GM12864 (cell line): ENCODE results near the gene KIF1B.
"Not testable (repeated sequence)": the region's sequence is repeated elsewhere in the genome, so short reads cannot be mapped to it uniquely, and the experiment has no call there.

Experiments
- DNase-seq: peaks from one replicate; pipeline ENCODE4 v3.0.0-alpha.2; 2011; ENCODE audit warnings: low read depth
- H3K4me3 ChIP-seq: 2 replicates; pipeline ENCODE4 v1.5.1; 2011; ENCODE audit warnings: mild to moderate bottlenecking, low read depth, low read length, control low read depth
- TF ChIP-seq, protein P1 (sequence below): IDR thresholded peaks from 2 replicates; pipeline ENCODE4 v1.5.1; 2011; ENCODE audit warnings: low read depth, mild to moderate bottlenecking, moderate library complexity, low read length, control low read depth, inconsistent platforms; ENCODE audit errors: missing control alignments

The KIF1B gene

DNA sequence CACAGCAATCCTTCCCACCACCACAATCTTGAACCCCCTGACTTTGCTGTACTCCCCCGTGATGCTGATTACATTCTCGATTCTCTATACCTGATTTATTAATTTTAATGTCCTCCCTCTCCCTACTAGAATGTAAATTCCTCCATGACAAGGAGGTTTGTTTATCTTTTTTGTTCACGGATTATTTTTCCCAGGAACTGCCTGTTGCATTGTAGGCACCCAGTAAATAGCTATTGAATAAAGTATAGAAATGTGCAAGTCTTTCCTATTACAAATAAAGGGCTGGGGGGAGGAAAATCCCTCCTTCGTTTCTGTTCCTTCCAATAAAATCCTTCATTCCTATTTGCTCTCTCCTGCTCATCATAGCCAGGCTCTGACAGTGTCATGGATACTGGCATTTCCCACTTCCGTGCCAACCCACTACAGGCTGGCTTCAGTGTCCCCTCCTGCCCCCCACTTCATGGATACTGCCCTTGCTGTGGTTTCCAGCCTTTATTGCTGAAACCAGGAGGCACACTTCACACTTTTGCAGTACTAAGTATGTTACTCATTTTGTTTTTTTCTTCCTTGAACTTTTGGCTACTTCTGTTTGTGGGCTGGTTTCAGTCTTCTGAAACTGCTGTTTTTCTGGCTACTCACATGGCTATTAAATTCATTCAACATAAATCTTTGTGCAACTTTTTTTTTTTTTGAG, 7.5 kb downstream of the KIF1B start:
- DNase-seq: no peak
- TF ChIP-seq, protein P1, sequence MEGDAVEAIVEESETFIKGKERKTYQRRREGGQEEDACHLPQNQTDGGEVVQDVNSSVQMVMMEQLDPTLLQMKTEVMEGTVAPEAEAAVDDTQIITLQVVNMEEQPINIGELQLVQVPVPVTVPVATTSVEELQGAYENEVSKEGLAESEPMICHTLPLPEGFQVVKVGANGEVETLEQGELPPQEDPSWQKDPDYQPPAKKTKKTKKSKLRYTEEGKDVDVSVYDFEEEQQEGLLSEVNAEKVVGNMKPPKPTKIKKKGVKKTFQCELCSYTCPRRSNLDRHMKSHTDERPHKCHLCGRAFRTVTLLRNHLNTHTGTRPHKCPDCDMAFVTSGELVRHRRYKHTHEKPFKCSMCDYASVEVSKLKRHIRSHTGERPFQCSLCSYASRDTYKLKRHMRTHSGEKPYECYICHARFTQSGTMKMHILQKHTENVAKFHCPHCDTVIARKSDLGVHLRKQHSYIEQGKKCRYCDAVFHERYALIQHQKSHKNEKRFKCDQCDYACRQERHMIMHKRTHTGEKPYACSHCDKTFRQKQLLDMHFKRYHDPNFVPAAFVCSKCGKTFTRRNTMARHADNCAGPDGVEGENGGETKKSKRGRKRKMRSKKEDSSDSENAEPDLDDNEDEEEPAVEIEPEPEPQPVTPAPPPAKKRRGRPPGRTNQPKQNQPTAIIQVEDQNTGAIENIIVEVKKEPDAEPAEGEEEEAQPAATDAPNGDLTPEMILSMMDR: no peak
- H3K4me3 ChIP-seq: no peak overlapping the region

DNA sequence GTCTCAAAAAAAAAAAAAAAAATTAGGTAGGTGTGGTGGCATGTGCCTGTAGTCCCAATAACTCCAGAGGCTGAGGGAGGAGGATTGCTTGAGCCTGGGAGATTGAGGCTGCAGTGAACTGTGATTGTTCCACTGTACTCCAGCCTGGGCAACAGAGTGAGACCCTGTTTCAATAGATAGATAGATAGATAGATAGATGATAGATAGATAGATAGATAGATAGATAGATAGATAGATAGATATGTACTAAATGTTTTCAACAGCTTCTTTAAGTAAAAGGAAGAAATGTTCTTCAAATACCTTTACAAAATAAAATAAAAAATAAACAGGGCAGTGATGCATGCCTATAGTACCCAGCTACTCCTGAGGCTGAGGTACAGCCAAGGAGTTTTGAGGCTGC, 9.8 kb downstream of the KIF1B start:
- H3K4me3 ChIP-seq: no peak overlapping the region
- TF ChIP-seq, protein P1: no peak
- no peak for DNase-seq

DNA sequence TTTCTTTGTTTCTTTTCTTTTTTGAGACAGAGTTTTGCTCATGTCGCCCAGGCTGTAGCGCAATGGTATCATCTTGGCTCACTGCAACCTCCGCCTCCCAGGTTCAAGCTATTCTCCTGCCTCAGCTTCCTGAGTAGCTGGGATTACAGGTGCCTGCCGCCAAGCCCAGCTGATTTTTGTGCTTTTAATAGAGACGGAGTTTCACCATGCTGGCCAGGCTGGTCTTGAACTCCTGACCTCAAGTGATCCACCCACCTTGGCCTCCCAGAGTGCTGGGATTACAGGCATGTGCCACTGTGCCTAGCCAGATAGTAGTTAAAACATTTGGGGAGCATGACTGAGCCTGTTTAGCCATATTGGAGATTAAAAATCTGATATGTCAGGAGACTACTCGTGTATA, 10.3 kb downstream of the KIF1B start:
- DNase-seq: not testable (repeated sequence)

DNA sequence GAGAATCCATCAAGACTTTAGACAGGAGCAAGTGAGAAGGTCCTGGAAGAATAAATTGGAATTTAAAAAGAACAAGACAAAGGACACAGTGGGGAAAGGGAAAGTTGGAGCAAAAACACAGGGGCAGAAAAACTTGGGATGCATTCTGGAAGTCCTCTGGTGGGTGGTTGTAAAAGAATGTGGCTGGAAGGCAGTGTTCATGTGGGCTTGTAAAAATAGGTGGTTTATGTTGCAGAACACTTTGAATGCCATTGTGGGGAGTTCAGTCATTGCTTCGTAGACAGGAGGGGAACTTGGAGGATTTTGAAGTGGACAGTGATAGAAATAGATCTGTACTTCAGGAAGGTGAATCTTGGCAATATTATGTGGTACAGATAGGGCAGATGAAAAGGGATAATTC, 15.2 kb downstream of the KIF1B start:
- H3K4me3 ChIP-seq: no peak overlapping the region
- DNase-seq: no peak
- TF ChIP-seq, protein P1: no peak

More for the DNA sequence above, 10.3 kb downstream of the KIF1B start:
- H3K4me3 ChIP-seq: not testable (repeated sequence)

DNA sequence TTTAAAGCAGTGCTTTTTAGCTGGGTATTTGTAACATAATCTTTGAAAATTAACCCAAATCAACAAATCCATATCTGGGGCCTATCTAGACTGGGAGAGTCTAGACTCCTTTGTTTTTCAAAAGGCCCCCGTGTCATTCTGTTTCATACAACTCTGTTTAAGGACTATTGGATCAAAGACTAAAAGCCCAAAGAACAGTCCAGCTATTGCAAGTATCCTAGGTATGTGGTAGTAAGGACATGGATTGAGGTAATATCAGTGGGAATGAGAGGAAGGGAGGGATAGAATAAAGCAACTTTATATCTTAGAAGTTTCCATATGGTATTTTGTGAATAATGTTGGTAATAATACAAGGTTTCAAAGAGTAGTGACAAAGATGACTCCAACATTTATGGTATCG, 18.2 kb downstream of the KIF1B start:
- DNase-seq: no peak
- TF ChIP-seq, protein P1: no peak
- H3K4me3 ChIP-seq: no peak overlapping the region

DNA sequence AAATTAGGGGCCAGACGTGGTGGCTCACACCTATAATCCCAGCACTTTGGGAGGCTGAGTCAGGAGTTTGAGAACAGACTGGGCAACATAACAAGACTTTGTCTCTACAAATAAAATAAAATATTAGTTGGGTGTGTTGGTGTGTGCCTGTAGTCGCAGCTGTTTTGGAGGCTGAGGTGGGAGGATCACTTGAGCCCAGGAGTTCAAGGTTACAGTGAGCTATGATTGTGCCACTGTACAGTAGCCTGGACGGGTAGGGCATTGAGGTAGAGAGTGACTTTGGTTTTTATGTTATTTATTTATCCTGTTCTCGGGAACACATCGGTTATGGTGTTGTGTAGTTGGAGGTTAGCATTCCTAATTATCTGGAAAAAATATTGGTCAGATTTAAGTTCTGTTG, 19.5 kb downstream of the KIF1B start:
- TF ChIP-seq, protein P1: no peak
- DNase-seq: no peak

DNA sequence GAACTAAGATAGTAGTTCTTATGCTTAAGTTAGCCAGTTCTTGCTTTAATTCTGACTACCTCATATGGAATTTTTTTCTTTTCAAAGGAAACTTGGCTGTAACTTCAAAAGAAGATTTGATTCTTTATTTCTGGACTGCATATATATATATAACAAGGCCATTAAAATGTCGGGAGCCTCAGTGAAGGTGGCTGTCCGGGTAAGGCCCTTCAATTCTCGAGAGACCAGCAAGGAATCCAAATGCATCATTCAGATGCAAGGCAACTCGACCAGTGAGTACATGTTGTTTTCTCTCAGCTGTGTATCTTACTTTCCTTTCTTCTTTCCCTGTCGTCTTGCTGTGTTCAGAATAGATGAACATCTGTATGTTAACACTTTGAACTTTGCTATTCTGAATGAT, 21.8 kb downstream of the KIF1B start:
- DNase-seq: no peak
- TF ChIP-seq, protein P1: no peak

More for the DNA sequence above, 19.5 kb downstream of the KIF1B start:
- no peak overlapping the region for H3K4me3 ChIP-seq

More for the DNA sequence above, 21.8 kb downstream of the KIF1B start:
- H3K4me3 ChIP-seq: no peak overlapping the region
